Measurements from ENCODE around the gene PSORS1C2. TPM values are rescaled to one million over a fixed set of nuclear protein-coding genes. Genes with fewer than 3 reads are reported as not detected.
A peak's percentile ranks its signal among the peaks of the same experiment; 100 is the strongest.

The PSORS1C2 gene
- total RNA-seq, 1 donor from 2014 or later = not detected

DNA sequence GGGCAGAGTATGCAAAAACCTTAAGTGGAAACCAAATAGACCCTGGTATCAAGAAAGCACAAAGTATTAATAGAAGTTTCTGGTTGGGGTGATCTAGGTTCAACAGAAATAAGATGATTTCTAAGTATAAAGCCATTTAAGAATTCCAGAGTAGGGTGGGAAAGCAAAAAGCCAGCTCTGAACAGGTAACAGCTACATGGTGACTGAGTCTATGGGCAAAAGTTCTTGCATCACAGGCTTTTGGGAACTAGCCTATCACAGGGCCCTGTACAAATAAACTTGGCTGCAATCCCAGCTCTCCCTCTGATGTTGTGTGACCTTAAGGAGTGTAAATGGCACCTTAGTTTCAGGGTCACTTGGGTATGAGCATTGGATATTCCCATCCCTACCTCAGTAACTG is 25.1 kb upstream of the PSORS1C2 start:
- H3K4me3 ChIP-seq (ENCODE audit: low read depth, low read length) = no peak overlapping the region
- no peak for DNase-seq (ENCODE audit: low read depth)
- TF ChIP-seq, protein P1, sequence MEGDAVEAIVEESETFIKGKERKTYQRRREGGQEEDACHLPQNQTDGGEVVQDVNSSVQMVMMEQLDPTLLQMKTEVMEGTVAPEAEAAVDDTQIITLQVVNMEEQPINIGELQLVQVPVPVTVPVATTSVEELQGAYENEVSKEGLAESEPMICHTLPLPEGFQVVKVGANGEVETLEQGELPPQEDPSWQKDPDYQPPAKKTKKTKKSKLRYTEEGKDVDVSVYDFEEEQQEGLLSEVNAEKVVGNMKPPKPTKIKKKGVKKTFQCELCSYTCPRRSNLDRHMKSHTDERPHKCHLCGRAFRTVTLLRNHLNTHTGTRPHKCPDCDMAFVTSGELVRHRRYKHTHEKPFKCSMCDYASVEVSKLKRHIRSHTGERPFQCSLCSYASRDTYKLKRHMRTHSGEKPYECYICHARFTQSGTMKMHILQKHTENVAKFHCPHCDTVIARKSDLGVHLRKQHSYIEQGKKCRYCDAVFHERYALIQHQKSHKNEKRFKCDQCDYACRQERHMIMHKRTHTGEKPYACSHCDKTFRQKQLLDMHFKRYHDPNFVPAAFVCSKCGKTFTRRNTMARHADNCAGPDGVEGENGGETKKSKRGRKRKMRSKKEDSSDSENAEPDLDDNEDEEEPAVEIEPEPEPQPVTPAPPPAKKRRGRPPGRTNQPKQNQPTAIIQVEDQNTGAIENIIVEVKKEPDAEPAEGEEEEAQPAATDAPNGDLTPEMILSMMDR (conservative IDR thresholded peaks at IDR 0.05; ENCODE audit: low read depth, low read length) = no peak

DNA sequence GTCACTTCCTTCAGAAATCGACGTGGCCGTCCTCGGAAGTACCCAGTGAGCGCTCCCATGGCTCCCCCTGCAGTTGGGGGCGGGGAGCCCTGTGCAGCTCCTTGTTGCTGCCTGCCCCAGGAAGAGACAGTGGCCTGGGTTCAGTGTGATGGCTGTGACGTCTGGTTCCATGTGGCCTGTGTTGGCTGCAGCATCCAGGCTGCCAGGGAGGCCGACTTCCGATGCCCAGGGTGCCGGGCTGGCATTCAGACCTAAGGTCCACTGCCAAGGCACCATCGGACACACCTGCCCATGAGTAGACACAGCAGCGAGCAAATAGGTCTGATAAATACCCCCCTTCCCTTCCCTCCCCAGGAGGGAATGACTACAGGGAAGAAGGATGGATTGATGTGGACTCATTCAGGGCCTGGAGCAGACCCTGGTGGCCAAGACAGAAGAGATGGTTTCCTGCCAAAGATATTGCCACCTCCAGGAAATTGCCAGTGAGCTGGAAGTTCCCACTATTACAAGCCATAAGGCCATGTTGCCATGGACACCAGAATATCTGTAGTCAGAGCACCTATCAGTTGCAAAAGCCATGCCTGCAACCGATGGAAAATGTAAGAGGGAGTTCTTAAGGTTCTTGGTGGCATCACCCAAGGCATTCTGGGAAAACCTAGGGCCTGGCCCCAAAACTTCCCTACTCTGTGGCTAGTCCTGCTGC is 23.7 kb upstream of the PSORS1C2 start:
- no peak for DNase-seq (ENCODE audit: low read depth)
- no peak overlapping the region for H3K4me3 ChIP-seq (ENCODE audit: low read depth, low read length)
- TF ChIP-seq, protein P1 (conservative IDR thresholded peaks at IDR 0.05; ENCODE audit: low read depth, low read length) = no peak

DNA sequence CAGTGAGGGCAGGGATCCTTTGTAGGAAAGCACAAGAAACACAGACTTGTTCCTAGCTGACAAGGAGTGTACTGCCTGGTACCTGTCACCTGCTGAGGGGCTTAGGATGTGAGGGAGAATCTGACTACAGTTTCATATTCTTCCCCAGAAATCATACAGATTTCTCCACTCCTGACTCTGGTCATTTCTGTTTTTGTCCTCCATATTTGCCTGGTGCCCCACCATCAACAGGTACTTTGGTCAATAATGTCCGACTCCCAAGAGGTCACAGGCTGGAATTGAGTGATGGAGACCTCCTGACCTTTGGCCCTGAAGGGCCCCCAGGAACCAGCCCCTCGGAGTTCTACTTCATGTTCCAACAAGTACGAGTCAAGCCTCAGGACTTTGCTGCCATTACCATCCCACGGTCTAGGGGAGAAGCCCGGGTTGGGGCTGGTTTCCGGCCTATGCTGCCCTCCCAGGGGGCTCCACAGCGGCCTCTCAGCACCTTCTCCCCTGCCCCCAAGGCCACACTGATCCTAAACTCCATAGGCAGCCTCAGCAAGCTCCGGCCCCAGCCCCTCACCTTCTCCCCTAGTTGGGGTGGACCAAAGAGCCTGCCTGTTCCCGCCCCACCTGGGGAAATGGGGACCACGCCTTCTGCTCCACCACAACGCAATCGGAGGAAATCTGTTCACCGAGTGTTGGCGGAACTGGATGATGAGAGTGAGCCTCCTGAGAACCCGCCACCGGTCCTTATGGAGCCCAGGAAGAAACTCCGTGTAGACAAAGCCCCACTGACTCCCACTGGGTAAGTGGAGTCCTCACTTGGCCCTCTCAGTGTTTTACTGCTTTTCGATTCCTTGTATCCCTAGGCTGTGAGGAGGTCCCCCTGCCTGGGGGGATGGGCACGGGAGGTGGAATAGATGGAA is 22.6 kb upstream of the PSORS1C2 start:
- DNase-seq (ENCODE audit: low read depth) = no peak
- H3K4me3 ChIP-seq (ENCODE audit: low read depth, low read length) = no peak overlapping the region
- TF ChIP-seq, protein P1 (conservative IDR thresholded peaks at IDR 0.05; ENCODE audit: low read depth, low read length) = no peak

DNA sequence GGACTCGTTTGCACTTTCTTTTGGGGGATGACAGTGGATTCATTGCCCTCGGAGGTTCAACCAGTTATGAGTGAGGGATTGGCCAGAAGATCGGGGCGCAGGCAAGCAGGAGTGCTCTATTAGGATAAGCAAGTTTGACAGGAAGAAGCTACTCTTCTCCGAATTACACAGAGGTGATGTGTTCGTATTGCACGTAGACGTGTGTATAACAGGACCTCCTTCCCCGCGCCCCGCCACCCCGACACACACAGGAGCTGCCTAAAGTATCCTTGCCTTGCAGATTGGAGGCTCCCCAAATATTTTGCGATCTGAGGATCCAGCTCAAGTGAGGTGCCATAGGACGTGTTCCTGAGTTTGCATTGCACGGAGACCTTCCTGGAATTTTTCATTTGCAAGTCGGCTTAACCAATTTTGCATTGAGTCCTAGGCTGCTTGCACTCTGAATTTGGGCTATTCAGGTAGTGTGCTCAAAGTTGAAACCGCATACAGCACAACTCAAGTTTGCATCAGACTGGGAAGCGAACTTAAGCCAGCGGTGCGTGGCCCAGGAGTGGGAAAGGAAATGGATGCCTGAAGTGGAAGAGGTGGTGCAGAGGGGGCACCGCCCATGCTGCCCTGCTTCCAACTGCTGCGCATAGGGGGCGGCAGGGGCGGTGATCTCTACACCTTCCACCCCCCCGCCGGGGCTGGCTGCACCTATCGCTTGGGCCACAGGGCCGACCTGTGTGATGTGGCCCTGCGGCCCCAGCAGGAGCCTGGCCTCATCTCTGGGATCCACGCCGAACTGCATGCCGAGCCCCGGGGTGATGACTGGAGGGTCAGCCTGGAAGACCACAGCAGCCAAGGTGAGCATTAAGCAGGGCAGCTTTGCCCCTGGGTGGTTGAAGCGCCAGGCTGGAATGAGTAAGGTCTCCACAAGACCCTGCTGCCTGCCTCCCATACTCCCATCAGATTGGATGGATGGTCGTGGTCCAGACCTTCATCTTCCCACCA is 20.3 kb upstream of the PSORS1C2 start:
- peak overlapping the region; percentile 82 for H3K4me3 ChIP-seq (ENCODE audit: low read depth, low read length)
- DNase-seq (ENCODE audit: low read depth) = no peak
- TF ChIP-seq, protein P1 (conservative IDR thresholded peaks at IDR 0.05; ENCODE audit: low read depth, low read length) = no peak

DNA sequence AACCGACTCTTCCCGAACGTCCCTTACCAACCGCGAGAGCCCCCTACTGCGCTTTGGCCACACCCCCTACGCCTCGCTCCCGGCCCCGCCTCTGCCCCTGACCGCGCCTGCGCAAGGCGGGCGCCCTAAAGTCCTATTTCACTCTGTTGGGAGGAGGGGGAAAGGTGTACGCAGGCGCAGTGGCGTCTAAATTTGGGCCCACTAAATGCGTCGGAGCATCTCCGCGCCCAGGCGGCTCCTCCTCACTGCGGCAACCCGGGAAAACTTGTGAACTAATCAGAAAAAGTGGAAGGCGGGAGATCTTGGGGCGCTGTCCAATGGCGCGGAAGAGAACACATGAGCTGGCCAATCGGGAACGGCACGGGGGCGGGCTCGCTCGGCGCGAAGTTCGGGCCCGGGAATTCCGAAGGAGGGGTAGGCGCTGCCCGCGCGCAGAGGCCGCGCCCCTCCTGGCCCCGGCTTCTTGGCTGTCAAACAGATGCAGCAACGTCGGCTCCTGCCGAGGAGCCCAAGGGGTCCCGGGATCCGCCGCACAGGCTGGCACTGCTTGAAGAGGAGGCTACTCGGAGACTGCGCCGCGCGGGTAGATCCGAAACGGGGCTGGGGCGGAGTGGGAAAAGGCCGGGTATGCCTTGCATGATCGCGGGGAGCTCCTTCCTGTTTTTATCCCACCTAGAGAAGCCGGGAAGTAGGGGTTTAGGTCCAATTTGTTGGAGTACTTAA is 19.4 kb upstream of the PSORS1C2 start, which contains the start of gene TCF19:
TSS of gene TCF19 (plus strand) at position 450 of the 723 bp plus-strand sequence. CDS start 881 bp downstream, outside the sequence.
- TF ChIP-seq, protein P1 (conservative IDR thresholded peaks at IDR 0.05; ENCODE audit: low read depth, low read length) = no peak
- H3K4me3 ChIP-seq (ENCODE audit: low read depth, low read length) = peak within 1 kb of the TSS; percentile 82
- peak; percentile 82 for DNase-seq (ENCODE audit: low read depth)

Measured in epithelial cell of proximal tubule (primary cell).